ENCODE measurements around the gene SEC14L5. TPM values are rescaled to one million over a fixed set of nuclear protein-coding genes. Genes with fewer than 3 reads are reported as not detected.

The SEC14L5 gene
- total RNA-seq, 1 donor from 2014 or later, result 0.05 TPM

GRCh38 chr16:4944333-4945281, 13.5 kb upstream of the SEC14L5 start:
- DNase-seq (ENCODE audit: low spot score), result no peak
- Mint-ChIP-seq H3K4me3 (ENCODE audit: unreplicated experiment) (no peak overlapping the region), H3K36me3 (ENCODE audit: low read depth, unreplicated experiment) (no peaks in the 10 kb centered on the region), H3K27me3 (ENCODE audit: unreplicated experiment) (peaks cover 7% of the 10 kb centered on the region), H3K27ac (ENCODE audit: unreplicated experiment) (no peak overlapping the region), H3K4me1 (ENCODE audit: unreplicated experiment) (peaks cover 5% of the 10 kb centered on the region), H3K9me3 (ENCODE audit: unreplicated experiment) (no peaks in the 10 kb centered on the region)
- no peak for TF ChIP-seq CTCF (IDR thresholded peaks at IDR 0.05; ENCODE audit: unreplicated experiment)

GRCh38 chr16:4945560-4946502, 12.3 kb upstream of the SEC14L5 start:
- Mint-ChIP-seq H3K27me3 (ENCODE audit: unreplicated experiment) (peaks cover 7% of the 10 kb centered on the region), H3K4me3 (ENCODE audit: unreplicated experiment) (no peak overlapping the region), H3K4me1 (ENCODE audit: unreplicated experiment) (peaks cover 5% of the 10 kb centered on the region), H3K36me3 (ENCODE audit: low read depth, unreplicated experiment) (no peaks in the 10 kb centered on the region), H3K9me3 (ENCODE audit: unreplicated experiment) (no peaks in the 10 kb centered on the region), H3K27ac (ENCODE audit: unreplicated experiment) (no peak overlapping the region)
- DNase-seq (ENCODE audit: low spot score), result no peak
- TF ChIP-seq CTCF (IDR thresholded peaks at IDR 0.05; ENCODE audit: unreplicated experiment), result no peak

GRCh38 chr16:4946917-4947316, 11.2 kb upstream of the SEC14L5 start:
- TF ChIP-seq CTCF (IDR thresholded peaks at IDR 0.05; ENCODE audit: unreplicated experiment), result no peak
- no peaks in the 10 kb centered on the region for H3K36me3 Mint-ChIP-seq (ENCODE audit: low read depth, unreplicated experiment)
- H3K27me3 Mint-ChIP-seq (ENCODE audit: unreplicated experiment), result peaks cover 8% of the 10 kb centered on the region
- no peak for DNase-seq (ENCODE audit: low spot score)
- H3K27ac Mint-ChIP-seq (ENCODE audit: unreplicated experiment), result no peak overlapping the region
- H3K4me1 Mint-ChIP-seq (ENCODE audit: unreplicated experiment), result peaks cover 5% of the 10 kb centered on the region
- no peaks in the 10 kb centered on the region for H3K9me3 Mint-ChIP-seq (ENCODE audit: unreplicated experiment)
- no peak overlapping the region for H3K4me3 Mint-ChIP-seq (ENCODE audit: unreplicated experiment)

GRCh38 chr16:4947722-4948503, 10.2 kb upstream of the SEC14L5 start:
- no peak overlapping the region for H3K4me3 Mint-ChIP-seq (ENCODE audit: unreplicated experiment)
- TF ChIP-seq CTCF (IDR thresholded peaks at IDR 0.05; ENCODE audit: unreplicated experiment), result no peak
- peaks cover 5% of the 10 kb centered on the region for H3K4me1 Mint-ChIP-seq (ENCODE audit: unreplicated experiment)
- no peaks in the 10 kb centered on the region for H3K36me3 Mint-ChIP-seq (ENCODE audit: low read depth, unreplicated experiment)
- H3K27me3 Mint-ChIP-seq (ENCODE audit: unreplicated experiment), result peaks cover 8% of the 10 kb centered on the region
- no peak for DNase-seq (ENCODE audit: low spot score)
- H3K27ac Mint-ChIP-seq (ENCODE audit: unreplicated experiment), result no peak overlapping the region
- H3K9me3 Mint-ChIP-seq (ENCODE audit: unreplicated experiment), result no peaks in the 10 kb centered on the region

Measured in endothelial cell (in vitro differentiated cells).